HG02981 (cell line): ENCODE results near the gene SSNA1.

Experiments used
- ATAC-seq: cut with Tn5 transposase; IDR thresholded peaks from one replicate; pipeline ENCODE4 v1.9.1; 2021; ENCODE audit warnings: mild to moderate bottlenecking, moderate library complexity; ENCODE audit not compliant: unreplicated experiment

The SSNA1 gene

GRCh38 chr9:137152844-137153405 lies 35.6 kb upstream of the SSNA1 start:
- ATAC-seq, result no peak

GRCh38 chr9:137156567-137157375 lies 31.7 kb upstream of the SSNA1 start:
- no peak for ATAC-seq

DNA sequence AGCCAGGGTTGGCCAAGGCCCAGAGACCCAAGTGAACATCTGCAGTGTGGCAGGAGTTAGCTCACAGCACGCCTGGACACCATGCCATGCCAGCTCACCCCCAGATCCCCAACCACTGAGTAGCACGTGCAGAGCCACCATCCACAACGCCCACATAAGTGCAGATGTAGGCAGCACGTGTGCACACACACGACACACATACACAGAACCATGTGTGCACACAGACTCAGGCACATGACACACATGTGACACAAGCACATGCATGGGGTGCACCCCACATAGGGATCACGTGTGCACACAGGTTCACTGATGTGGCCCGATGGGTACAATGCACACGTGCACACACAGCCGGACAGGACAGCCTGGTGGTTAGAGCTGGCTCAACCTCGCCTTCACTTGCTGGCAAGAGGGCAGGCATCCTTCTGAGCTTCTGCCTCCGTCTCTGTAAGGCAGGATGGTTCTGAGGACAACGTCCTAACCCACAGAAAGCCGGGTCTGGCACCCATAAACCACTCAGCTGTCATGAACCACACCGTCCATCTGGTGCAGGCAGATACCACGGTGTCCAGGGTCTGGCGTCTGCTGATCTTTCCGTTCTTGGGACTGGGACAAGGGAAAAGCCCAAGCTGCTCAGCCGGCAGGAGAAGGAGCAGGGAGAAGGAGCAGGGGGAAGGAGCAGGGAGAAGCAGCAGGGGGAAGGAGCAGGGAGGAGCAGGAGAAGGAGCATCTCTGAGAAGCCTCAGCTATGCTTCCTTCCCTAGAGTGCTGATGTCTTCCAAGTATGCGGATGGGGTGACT lies 30.7 kb upstream of the SSNA1 start:
- ATAC-seq, result no peak

DNA sequence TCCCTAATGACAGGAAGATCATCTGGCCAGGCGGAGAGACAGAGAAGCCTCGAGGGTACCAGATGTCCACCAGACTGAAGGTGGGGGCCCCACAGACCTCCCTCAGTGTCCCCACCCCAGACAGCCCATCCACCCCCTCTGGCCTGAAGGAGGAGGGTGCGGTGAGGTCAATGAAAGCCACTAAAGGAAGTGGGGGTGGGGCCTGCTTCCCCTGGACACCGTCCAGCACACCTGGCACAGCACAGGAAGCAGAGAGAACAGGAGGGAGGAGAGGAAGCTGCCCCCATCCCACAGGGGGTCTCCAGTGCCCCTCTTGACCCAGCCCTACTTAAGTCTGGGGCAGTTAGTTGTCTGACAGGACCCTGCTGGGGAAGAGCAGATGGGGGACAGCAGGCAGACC lies 29.9 kb upstream of the SSNA1 start:
- ATAC-seq, result no peak

DNA sequence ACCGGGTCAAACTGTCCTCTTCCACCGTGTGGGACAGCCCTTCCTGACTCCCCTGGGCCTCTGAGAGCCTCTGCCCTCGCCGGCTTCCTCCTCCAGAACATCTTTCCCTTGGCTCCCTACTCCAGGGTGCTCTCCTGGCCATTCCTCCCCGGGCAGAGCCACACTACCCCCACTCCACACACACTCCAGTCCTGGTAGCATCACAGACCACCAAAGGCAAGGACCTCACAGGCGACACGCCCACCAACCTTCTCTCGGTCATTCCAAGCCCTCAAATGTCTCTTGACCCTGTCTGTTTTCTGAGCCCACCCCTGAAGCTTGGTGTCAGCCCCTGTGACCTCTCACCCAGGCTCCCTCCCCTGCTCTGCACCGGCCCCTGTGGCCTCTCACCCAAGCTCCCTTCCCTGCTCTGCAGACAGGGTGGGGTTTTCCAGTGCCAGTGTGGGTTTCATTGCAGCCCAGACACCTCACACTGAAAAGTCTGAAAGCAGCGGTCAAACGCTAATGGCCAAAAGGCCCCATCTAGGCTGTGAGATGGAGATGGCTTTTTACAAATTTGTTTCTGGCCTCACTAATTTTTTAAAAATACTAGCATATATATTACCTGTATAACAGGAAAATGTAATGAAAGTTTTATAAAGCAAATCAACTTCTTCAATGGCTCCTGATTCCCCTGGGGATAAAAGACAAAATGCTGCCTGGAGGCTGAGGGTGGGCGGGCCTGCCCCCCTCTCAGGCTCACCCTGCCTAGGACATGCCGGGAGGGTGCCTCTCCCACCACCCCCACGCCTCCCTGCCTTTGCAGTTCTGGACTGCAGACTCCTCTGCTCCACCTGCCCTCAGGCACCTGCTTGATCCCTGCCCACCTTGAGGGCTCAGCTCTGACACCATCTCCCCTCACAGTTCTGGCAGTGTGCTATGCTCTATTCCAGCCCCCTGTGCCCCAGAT lies 29.1 kb upstream of the SSNA1 start:
- no peak for ATAC-seq

DNA sequence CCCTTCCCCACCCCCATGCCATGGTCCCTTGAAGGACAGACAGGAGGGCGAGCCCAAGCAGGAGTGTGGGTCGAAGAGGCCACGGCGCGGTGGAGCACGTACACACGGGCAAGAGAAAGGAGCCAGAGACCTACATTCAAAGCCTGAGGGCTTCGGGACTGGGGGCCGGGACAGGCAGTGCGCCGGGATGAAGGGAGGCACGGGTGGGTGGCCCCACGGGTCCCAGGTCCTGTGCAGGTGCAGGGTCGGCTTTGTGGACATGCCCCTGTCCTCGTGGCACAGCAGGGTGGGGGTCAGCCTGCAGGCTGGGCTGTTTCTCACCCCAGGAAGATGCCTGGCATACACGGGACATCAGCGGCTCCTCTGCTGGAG lies 28.4 kb upstream of the SSNA1 start:
- ATAC-seq, result no peak

GRCh38 chr9:137160716-137161557 lies 27.5 kb upstream of the SSNA1 start:
- ATAC-seq, result no peak

GRCh38 chr9:137161558-137162486 lies 26.7 kb upstream of the SSNA1 start:
- ATAC-seq, result no peak

DNA sequence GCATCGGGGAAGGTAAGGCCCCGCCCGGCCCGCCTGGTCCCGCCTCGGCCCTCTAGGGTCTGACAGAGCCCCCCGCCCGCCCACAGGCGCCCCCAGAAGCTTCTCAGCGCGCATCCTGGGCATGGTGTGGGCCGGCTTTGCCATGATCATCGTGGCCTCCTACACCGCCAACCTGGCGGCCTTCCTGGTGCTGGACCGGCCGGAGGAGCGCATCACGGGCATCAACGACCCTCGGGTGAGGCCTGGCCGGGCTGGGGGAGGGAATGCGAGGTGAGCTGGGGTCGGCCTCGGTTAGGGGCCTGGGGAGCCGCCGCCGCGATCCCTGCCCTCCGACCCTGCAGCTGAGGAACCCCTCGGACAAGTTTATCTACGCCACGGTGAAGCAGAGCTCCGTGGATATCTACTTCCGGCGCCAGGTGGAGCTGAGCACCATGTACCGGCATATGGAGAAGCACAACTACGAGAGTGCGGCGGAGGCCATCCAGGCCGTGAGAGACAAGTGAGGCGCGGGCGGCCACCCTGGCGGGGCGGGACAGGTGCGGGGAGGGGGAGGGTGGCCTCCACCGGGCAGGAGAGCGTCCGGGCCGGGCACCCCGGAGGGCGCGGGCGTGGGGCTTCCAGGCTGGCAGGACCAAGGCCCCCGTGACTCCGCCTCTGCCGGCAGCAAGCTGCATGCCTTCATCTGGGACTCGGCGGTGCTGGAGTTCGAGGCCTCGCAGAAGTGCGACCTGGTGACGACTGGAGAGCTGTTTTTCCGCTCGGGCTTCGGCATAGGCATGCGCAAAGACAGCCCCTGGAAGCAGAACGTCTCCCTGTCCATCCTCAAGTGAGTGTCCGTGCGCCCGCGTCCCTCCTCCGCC lies 25.7 kb upstream of the SSNA1 start:
- ATAC-seq, result no peak

GRCh38 chr9:137163365-137163715 lies 25.1 kb upstream of the SSNA1 start:
- ATAC-seq, result no peak

DNA sequence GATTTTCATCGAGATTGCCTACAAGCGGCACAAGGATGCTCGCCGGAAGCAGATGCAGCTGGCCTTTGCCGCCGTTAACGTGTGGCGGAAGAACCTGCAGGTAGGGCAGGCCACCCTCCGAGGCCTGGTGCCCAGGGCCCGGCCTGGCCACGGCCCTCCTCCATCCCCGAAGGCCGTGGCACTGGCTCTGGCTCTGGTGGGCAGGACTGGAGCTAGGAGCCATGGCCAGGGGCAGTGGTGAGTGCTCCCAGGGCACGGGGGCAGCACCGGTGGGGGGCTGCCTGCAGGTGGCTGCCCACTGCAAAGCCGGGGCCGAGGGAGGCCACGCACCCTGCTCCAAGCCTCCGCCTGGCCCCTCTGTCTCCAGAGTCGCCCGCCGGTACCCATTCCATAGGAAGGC lies 24.7 kb upstream of the SSNA1 start:
- no peak for ATAC-seq

DNA sequence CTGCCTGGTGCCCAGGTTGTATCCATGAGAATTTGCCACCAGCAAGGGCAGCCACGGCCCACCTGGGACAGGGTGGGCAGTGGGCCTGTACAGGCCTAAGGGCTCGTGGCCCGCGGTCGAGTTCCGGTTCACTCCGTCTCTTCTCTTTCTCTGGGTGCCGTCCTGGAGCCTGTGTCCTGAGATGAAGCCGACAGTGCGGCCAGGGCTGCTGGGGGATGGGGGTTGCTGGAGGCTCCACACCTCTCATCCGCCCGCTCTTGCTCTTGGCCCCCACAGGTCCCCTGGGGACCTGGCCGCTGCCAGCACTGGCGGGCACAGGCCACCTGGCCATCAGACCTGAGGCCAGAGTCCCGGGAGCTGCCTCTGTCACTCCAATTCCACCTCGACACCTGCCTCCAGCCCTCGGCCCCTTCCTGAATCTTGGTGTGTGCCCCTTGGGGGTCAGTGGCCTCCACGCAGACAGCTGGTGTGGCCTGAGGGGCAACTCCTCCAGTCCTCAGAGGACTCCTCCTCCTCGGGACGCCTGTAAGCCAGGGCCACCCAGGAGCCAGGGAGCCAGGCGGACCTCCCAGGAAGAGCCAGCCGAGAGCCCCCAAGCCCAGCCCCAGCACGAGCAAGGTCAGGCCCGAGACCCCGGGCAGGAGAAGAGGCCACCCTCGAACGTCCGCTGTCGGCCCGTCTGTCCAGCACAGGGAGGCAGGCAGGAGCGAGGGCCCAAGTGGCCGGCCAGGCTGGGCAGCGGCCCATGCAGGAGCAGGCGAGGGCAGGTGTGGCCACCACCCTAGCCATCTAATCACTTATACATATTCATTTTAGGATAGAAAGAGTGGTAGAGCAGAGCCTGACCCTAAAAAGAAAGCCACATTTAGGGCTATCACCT lies 23.9 kb upstream of the SSNA1 start:
- no peak for ATAC-seq

- no peak for ATAC-seq
Observed at GRCh38 chr9:137165250-137165836, 23.1 kb upstream of the SSNA1 start.

DNA sequence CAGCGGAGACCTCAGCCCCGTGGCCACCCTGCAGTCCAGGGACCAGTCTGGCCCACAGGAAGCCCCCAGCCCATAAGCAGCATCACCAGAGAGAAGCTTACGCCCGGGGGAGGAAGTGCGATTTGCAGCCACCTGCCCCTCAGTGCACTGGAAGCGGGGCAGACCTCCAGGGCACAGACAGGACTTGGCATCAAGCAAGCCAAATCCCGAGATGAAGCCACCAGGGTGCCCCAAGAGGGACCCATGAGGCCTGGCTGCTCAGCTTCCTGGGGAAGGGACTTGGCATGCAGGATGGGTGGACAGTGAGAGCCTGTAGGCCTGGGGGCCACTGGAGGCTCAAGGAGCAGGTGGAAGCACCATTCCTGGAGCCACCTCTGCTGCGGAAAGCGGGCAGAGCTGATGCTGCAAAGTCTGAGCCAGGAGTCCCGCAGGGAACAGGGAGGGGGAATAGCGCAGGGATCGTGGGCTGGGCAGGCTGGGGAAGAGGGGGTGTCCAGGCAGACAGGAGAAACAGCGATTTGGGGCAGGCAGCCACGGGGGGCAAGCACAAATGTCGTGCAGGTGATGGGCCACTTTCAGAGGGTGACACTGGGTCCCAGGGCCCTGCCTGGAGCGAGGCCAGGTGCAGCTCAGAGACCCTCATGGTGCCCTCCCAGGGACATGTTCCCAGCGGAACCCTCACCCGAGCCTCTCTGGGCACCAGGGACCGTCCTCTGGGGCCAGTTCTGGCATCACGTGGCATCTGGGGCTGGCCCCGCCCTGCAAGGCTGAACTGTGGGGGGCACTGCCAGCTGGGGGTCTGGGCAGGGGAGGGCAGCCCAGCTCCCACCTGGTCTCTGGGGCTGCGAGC lies 21.9 kb upstream of the SSNA1 start:
- ATAC-seq, result no peak

DNA sequence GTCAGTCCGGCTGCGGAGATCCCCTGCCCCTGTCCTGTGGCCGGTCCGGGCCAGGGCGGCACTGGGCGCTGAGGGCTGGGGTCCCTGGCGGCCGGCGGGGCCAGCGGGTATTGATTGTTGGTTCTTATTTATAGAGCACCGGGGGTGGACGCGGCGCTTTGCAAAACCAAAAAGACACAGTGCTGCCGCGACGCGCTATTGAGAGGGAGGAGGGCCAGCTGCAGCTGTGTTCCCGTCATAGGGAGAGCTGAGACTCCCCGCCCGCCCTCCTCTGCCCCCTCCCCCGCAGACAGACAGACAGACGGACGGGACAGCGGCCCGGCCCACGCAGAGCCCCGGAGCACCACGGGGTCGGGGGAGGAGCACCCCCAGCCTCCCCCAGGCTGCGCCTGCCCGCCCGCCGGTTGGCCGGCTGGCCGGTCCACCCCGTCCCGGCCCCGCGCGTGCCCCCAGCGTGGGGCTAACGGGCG lies 21.2 kb upstream of the SSNA1 start:
- no peak for ATAC-seq
